Cardiac fibroblast (primary cell): ENCODE results near the gene PCP4L1.

Source experiments
- DNase-seq, 2 donors: peaks; one replicate each; pipeline versions ENCODE4 v3.0.0 to v3.0.0-alpha.2; 2010; ENCODE audit warnings: low read depth in 2 of 2
- H3K4me3 ChIP-seq, 2 donors: replicated peaks in 1 of 2; 1 replicate in 1 of 2; 2 replicates in 1 of 2; pipeline ENCODE4 v1.5.1; 2011; ENCODE audit warnings: low read depth in 2 of 2, low read length in 2 of 2, mild to moderate bottlenecking in 2 of 2, moderate library complexity in 1 of 2
- TF ChIP-seq, protein P1 (sequence below): IDR thresholded peaks from one replicate; pipeline ENCODE4 v1.5.1; 2011; ENCODE audit warnings: low read depth, mild to moderate bottlenecking, low read length, inconsistent platforms

The PCP4L1 gene

DNA sequence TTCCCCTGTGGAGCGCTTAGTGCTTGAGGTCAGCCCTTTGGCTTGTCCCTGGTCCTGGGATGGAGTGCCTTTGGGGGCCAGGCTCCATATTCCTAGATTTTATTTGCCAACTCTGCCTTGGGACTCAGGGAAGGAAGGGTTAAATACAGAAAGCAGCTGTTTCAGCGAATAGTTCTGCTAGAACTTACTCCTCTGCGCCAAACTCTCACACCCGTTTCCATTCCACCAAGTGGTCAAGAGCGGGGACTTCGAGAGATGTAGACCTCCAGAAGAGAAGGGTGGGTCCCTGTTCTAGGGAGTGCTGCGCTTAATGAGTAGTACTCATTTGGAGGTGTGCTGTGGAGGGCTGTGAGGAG, 33.4 kb upstream of the PCP4L1 start:
- no peak for DNase-seq
- TF ChIP-seq, protein P1, sequence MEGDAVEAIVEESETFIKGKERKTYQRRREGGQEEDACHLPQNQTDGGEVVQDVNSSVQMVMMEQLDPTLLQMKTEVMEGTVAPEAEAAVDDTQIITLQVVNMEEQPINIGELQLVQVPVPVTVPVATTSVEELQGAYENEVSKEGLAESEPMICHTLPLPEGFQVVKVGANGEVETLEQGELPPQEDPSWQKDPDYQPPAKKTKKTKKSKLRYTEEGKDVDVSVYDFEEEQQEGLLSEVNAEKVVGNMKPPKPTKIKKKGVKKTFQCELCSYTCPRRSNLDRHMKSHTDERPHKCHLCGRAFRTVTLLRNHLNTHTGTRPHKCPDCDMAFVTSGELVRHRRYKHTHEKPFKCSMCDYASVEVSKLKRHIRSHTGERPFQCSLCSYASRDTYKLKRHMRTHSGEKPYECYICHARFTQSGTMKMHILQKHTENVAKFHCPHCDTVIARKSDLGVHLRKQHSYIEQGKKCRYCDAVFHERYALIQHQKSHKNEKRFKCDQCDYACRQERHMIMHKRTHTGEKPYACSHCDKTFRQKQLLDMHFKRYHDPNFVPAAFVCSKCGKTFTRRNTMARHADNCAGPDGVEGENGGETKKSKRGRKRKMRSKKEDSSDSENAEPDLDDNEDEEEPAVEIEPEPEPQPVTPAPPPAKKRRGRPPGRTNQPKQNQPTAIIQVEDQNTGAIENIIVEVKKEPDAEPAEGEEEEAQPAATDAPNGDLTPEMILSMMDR, result no peak
- no peak overlapping the region for H3K4me3 ChIP-seq

DNA sequence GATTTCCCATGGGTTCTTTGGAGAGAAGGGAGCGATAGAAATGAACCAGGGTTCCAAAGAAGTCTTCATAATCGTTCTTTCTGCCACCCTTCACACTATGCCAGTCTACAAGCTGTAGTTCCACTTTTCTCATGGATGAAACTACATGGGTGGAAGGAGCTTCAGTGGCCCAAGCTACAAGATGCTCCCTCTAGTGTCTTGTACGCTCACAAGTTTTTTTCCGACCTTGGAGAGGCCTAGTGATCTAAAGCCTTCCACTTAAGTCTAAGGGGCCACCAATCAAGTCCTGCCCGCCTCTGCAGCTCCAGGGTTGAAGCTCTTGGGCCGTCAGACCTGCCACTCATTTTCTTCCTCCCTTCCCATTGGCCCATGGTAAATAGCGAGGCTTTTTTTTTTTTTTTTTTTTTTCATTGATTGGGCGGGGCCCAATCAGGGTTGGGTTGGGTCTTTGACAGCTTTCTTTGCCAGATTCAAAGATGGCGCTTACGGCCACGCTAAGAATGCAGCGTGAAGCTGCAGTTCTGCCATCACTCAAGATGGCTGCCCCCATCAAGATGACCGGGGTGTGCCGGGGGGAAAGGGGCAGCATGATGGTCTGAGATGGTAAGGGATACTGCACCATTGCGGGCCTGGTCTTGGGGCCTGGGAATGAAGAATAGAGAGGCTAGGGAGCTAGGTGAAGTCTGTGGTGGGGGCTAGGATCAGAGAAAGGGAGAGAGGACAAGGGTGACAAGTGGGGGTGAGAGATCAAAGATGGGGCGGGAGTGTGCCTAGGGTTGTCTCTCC, 32.8 kb upstream of the PCP4L1 start, which contains the start of gene TOMM40L:
TOMM40L (plus strand) TSS at position 527 of the 786 bp plus-strand sequence. CDS start 430 bp downstream, outside the sequence.
- TF ChIP-seq, protein P1, result peak; percentile 76
- H3K4me3 ChIP-seq, result peak within 1 kb of the TSS; percentile 94 to 95
- DNase-seq, result peak; percentile 100

DNA sequence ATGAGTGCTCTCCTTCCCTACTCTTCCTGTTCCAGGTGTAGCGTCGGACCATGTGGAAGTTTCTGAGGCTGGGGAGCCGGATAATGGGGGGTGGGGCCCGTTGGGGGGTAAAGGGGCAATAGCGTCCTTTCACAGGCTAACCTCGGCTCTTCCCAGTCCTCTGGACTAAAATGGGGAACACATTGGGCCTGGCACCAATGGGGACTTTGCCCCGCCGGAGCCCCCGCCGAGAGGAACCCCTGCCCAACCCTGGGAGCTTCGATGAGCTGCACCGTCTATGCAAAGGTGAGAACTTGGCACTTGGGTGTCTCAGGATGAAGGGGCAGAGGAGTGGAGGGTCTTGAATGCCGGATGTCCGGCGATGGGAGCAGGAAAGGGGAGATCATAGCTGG, 32.2 kb upstream of the PCP4L1 start:
- peak overlapping the region; percentile 94 to 95 for H3K4me3 ChIP-seq
- TF ChIP-seq, protein P1, result no peak
- DNase-seq, result no peak

DNA sequence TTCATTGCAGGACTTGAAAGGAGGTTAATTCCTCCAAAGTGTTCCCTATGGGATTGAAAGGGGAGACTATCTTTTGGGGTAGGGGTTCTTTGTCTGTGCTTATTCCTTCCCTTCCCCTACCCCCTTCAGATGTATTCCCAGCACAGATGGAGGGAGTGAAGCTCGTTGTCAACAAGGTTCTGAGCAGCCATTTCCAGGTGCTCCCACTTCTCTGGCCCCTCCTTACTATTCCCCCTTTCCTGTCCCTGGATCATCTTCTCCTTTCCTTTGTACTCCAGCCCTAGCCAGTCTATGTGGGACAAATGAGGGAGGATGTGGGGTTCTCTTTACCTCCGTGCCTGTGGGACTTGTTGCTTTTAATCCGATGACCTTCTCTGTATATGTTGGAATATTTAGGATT, 31.8 kb upstream of the PCP4L1 start:
- H3K4me3 ChIP-seq, result peak overlapping the region; percentile 94 to 95
- TF ChIP-seq, protein P1, result no peak
- DNase-seq, result no peak

DNA sequence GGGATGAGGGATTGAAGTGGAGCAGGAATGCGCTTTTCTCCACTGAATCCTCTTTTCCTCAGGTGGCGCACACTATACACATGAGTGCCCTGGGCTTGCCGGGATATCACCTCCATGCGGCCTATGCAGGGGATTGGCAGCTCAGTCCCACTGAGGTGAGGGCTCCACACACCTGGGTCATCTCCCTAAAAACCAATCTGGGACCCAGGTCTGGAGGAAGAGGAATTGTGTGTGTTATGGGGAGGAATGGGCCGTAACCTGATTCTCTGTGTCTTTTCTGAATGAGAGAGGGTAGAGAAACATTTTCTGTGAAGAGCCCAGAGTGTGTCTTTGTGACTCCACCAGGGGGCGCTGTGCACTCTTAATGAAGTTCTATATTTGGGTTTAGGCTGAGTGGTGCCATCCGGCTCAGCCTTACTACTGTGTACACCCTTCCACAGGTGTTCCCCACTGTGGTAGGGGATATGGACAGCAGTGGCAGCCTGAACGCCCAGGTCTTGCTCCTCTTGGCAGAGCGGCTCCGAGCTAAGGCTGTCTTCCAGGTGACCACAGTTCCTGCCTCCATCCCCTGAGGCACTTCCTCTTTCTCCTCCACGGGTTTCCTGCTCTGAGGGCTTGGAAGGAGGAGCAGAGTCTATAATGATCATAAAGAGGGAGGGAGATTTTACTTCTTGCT, 31.2 kb upstream of the PCP4L1 start:
- H3K4me3 ChIP-seq, result peak overlapping the region in 1 of 2 donors; percentile 95
- DNase-seq, result peak; percentile 85
- TF ChIP-seq, protein P1, result peak; percentile 73

DNA sequence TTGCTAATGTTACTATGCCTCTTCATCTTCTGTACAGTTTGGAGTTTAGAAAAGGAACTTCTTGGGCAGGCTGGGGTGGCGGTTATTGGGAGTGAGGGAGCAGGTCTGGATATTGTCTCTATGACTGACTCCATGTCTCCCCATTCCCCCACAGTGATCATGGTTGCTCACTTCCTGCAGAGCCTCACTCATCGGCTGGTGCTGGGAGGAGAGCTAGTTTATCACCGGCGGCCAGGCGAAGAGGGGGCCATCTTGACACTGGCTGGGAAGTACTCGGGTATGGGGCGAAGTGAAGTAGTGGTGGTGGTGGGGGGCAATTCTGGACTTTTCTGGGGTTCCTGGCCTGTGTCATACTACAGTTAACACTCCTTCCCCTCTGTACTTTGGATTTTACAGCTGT, 30.5 kb upstream of the PCP4L1 start:
- H3K4me3 ChIP-seq, result no peak overlapping the region
- no peak for DNase-seq
- TF ChIP-seq, protein P1, result no peak
